T-helper 17 cell (primary cell): ENCODE results near the gene CSNK1E. TPM values are rescaled to one million over a fixed set of nuclear protein-coding genes. Genes with fewer than 3 reads are reported as not detected.
"Not testable (repeated sequence)": the region's sequence is repeated elsewhere in the genome, so short reads cannot be mapped to it uniquely, and the experiment has no call there.

Experiments
- ATAC-seq: fragments of 150-1000 bp; cut with Tn5 transposase; 2 replicates; pipeline ENCODE4 v1.10.0; 2021; ENCODE audit warnings: mild to moderate bottlenecking, moderate library complexity
- DNase-seq, 3 donors: peaks; one replicate each; pipeline versions ENCODE4 v3.0.0 to v3.0.0-alpha.2; 2020 to 2021
- H3K9me3 ChIP-seq: one replicate; pipeline ENCODE4 v1.7.0; 2013; ENCODE audit warnings: low read length, mild to moderate bottlenecking; ENCODE audit not compliant: control insufficient read depth, poor library complexity, severe bottlenecking
- H3K27ac Mint-ChIP-seq: one replicate; pipeline ENCODE4 v1.8.0; 2022; ENCODE audit warnings: mild to moderate bottlenecking, moderate library complexity, mixed read lengths
- H3K27me3 Mint-ChIP-seq: one replicate; pipeline ENCODE4 v1.8.0; 2022; ENCODE audit warnings: mixed read lengths
- H3K36me3 Mint-ChIP-seq: one replicate; pipeline ENCODE4 v1.8.0; 2022; ENCODE audit warnings: low read depth, mixed read lengths
- H3K4me1 Mint-ChIP-seq: one replicate; pipeline ENCODE4 v1.8.0; 2022; ENCODE audit warnings: mild to moderate bottlenecking, mixed read lengths
- H3K4me3 Mint-ChIP-seq: one replicate; pipeline ENCODE4 v1.8.0; 2022; ENCODE audit warnings: mild to moderate bottlenecking, moderate library complexity, mixed read lengths
- total RNA-seq, 4 donors: library from RNA in 2 of 4; stranded (reverse) in 2 of 4; gene quantifications; one replicate each; pipeline ENCODE4 v1.2.3 and lab custom pipeline; 2022 to 2026

CSNK1E gene
- total RNA-seq, 2 donors from 2014 or later = 157 to 174 TPM

- no peaks in the 10 kb centered on the region for H3K36me3 Mint-ChIP-seq
- no peak for ATAC-seq
- no peak overlapping the region for H3K4me3 Mint-ChIP-seq
- peaks cover 8% of the 10 kb centered on the region for H3K27me3 Mint-ChIP-seq
- H3K27ac Mint-ChIP-seq = no peak overlapping the region
- H3K4me1 Mint-ChIP-seq = peaks cover 7% of the 10 kb centered on the region
- DNase-seq = no peak
- no peaks in the 10 kb centered on the region for H3K9me3 ChIP-seq
Measured at GRCh38 chr22:38347944-38348750, 30.9 kb upstream of the CSNK1E start.

- peaks cover 8% of the 10 kb centered on the region for H3K27me3 Mint-ChIP-seq
- DNase-seq = no peak
- H3K36me3 Mint-ChIP-seq = no peaks in the 10 kb centered on the region
- H3K4me3 Mint-ChIP-seq = no peak overlapping the region
- H3K4me1 Mint-ChIP-seq = peaks cover 5% of the 10 kb centered on the region
- no peaks in the 10 kb centered on the region for H3K9me3 ChIP-seq
- ATAC-seq = no peak
- no peak overlapping the region for H3K27ac Mint-ChIP-seq
Measured at GRCh38 chr22:38347181-38347943, 30.1 kb upstream of the CSNK1E start.

DNA sequence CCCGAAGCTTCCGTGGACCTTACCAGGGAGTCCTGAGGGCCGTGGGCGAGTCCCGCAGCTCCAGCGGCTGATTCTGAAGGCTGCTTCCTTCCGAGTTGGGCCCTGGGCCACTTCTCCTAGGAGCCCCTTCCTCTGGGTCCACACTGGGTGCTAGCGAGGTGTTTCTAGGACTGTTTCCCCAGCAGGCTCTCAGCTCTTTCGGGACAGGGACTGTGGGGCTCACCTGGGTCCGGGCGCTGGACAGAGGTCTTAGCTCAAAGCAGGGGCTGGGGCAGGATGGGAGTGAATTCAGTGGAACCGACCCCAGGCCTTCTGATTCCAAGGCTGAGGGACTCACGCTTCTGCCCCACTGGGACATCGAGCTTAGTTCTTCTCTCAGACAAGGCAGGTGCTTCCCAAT, 29.3 kb upstream of the CSNK1E start:
- no peak overlapping the region for H3K4me3 Mint-ChIP-seq
- DNase-seq = no peak
- peaks cover 8% of the 10 kb centered on the region for H3K27me3 Mint-ChIP-seq
- H3K9me3 ChIP-seq = no peaks in the 10 kb centered on the region
- H3K4me1 Mint-ChIP-seq = peaks cover 5% of the 10 kb centered on the region
- ATAC-seq = no peak
- H3K27ac Mint-ChIP-seq = no peak overlapping the region
- no peaks in the 10 kb centered on the region for H3K36me3 Mint-ChIP-seq

- H3K36me3 Mint-ChIP-seq = no peaks in the 10 kb centered on the region
- ATAC-seq (no peak), DNase-seq (no peak)
- no peak overlapping the region for H3K4me3 Mint-ChIP-seq
- no peaks in the 10 kb centered on the region for H3K9me3 ChIP-seq
- no peak overlapping the region for H3K27ac Mint-ChIP-seq
- H3K4me1 Mint-ChIP-seq = peaks cover 5% of the 10 kb centered on the region
- H3K27me3 Mint-ChIP-seq = peaks cover 8% of the 10 kb centered on the region
Measured at GRCh38 chr22:38345782-38346181, 28.5 kb upstream of the CSNK1E start.

GRCh38 chr22:38339893-38340292, 22.7 kb upstream of the CSNK1E start:
- not testable (repeated sequence) for H3K4me1 Mint-ChIP-seq, H3K27me3 Mint-ChIP-seq, H3K36me3 Mint-ChIP-seq, H3K27ac Mint-ChIP-seq, H3K9me3 ChIP-seq, DNase-seq, ATAC-seq, H3K4me3 Mint-ChIP-seq

- Mint-ChIP-seq H3K4me1 (peaks cover 2% of the 10 kb centered on the region), H3K27ac (no peak overlapping the region), H3K4me3 (no peak overlapping the region), H3K36me3 (peaks cover 2% of the 10 kb centered on the region), H3K27me3 (peaks cover 9% of the 10 kb centered on the region)
- no peak for DNase-seq
- no peak for ATAC-seq
- no peaks in the 10 kb centered on the region for H3K9me3 ChIP-seq
Measured at GRCh38 chr22:38338772-38339379, 21.6 kb upstream of the CSNK1E start.

GRCh38 chr22:38336699-38337098, 19.5 kb upstream of the CSNK1E start:
- ATAC-seq = no peak
- no peak overlapping the region for H3K27ac Mint-ChIP-seq
- DNase-seq = no peak
- peaks cover 2% of the 10 kb centered on the region for H3K4me1 Mint-ChIP-seq
- H3K36me3 Mint-ChIP-seq = peaks cover 2% of the 10 kb centered on the region
- no peaks in the 10 kb centered on the region for H3K9me3 ChIP-seq
- peaks cover 9% of the 10 kb centered on the region for H3K27me3 Mint-ChIP-seq
- H3K4me3 Mint-ChIP-seq = peak overlapping the region; percentile 85

DNA sequence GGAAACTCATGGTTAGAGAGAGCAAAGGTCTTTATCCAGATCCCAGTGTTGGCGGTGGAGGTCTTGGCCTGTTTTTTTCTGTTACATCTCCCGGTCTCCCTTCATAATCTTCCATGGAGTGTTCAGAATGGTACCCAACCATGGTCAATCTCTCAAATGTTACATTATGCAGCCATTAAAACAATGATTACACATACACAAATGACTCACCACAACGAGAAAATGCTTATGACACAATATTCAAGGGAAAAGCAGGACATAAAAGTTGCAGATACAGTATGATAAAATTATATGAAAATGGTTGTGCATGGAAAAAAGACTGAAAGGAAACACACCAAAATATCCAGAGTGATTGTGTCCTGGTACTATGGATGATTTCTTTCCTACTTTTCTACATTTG, 17.8 kb upstream of the CSNK1E start:
- H3K4me3 Mint-ChIP-seq = peak overlapping the region; percentile 65

DNA sequence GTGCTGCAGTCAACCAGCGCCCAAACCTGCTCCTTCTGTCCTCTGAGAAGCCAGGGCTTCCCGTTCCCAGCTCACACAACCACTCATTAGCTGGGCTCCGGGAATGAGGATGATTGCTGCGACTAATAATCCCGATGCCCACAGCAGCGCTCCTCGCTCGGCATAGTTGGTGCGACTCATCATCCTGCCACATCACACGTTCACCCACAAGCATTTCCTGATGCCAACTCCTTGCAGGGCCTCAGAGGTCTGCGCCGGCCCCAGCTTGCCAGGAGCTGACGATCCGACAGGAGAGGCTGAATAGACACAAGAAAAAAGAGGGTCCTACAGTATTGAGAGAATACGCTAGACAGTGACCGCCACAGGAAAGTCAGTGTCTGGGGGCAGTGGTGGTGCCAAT, 10.6 kb upstream of the CSNK1E start:
- H3K27ac Mint-ChIP-seq = no peak overlapping the region
- ATAC-seq = peak; percentile 46
- H3K4me1 Mint-ChIP-seq = peaks cover 5% of the 10 kb centered on the region
- H3K27me3 Mint-ChIP-seq = peaks cover 7% of the 10 kb centered on the region
- H3K9me3 ChIP-seq = no peaks in the 10 kb centered on the region
- no peak for DNase-seq
- H3K36me3 Mint-ChIP-seq = peaks cover 2% of the 10 kb centered on the region
- peak overlapping the region; percentile 87 for H3K4me3 Mint-ChIP-seq

More for the DNA sequence above, 17.8 kb upstream of the CSNK1E start:
- H3K27ac Mint-ChIP-seq = peak overlapping the region; percentile 43
- ATAC-seq = no peak
- H3K36me3 Mint-ChIP-seq = peaks cover 2% of the 10 kb centered on the region
- no peak for DNase-seq
- H3K9me3 ChIP-seq = no peaks in the 10 kb centered on the region
- peaks cover 9% of the 10 kb centered on the region for H3K27me3 Mint-ChIP-seq
- H3K4me1 Mint-ChIP-seq = peaks cover 2% of the 10 kb centered on the region

- no peak overlapping the region for H3K27ac Mint-ChIP-seq
- peaks cover 5% of the 10 kb centered on the region for H3K4me1 Mint-ChIP-seq
- DNase-seq (no peak), ATAC-seq (no peak)
- peak overlapping the region; percentile 87 for H3K4me3 Mint-ChIP-seq
- H3K27me3 Mint-ChIP-seq = peaks cover 7% of the 10 kb centered on the region
- H3K9me3 ChIP-seq = no peaks in the 10 kb centered on the region
- peaks cover 2% of the 10 kb centered on the region for H3K36me3 Mint-ChIP-seq
Measured at GRCh38 chr22:38327396-38327795, 10.2 kb upstream of the CSNK1E start.

GRCh38 chr22:38325587-38325986, 8.4 kb upstream of the CSNK1E start:
- DNase-seq (no peak), ATAC-seq (no peak)
- no peaks in the 10 kb centered on the region for H3K9me3 ChIP-seq
- Mint-ChIP-seq H3K36me3 (peaks cover 2% of the 10 kb centered on the region), H3K27me3 (peaks cover 7% of the 10 kb centered on the region), H3K27ac (no peak overlapping the region), H3K4me1 (peaks cover 5% of the 10 kb centered on the region), H3K4me3 (no peak overlapping the region)

DNA sequence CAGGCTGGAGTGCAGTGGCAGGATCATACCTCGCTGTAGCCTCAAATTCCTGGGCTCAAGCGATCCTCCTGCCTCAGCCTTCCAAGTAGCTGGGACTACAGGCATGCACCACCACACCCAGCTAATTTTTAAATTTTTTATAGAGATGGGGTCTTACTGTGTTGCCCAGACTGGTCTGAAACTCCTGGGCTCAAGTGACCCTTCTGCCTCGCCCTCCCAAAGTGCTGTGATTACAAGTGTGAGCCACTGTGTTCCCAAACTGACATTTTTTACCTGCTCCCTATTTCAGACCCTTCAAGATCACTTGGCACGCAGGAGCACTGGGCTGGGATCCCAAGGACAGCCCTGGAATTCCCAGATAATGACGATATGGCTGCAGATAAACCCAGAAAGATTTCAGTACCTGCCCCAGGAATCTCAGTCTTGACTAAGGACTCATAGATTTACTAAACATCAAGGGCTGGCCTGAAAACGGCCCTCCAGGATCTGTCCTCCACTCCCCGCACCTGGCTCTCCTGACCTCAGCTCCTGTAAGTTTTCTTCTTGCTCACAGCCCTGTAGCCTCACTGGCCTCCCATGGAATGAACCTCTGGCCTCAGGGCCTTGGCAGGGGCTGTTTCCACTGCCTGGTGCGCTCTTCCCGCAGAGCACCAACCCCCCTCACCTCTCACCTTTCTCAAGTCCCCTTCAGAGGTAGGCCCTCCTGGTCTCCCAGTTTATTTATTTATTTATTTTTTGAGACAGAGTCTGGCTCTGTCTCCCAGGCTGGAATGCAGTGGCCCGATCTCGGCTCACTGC, 3.6 kb upstream of the CSNK1E start:
- H3K27ac Mint-ChIP-seq = peak overlapping the region; percentile 51
- no peaks in the 10 kb centered on the region for H3K27me3 Mint-ChIP-seq
- H3K4me3 Mint-ChIP-seq = no peak overlapping the region
- H3K9me3 ChIP-seq = no peaks in the 10 kb centered on the region
- peaks cover 6% of the 10 kb centered on the region for H3K4me1 Mint-ChIP-seq
- no peak for DNase-seq
- no peak for ATAC-seq
- no peaks in the 10 kb centered on the region for H3K36me3 Mint-ChIP-seq
